Measurements from ENCODE around the gene KIF20B. TPM values are rescaled to one million over a fixed set of nuclear protein-coding genes. Genes with fewer than 3 reads are reported as not detected.

KIF20B gene
- total RNA-seq, 1 donor, result 4.7 TPM

GRCh38 chr10:89662596-89662995 is 38.8 kb upstream of the KIF20B start:
- Histone ChIP-seq H3K27ac (ENCODE audit: low read depth, low read length) (no peak overlapping the region), H4K20me1 (ENCODE audit: insufficient read depth, low read length) (no peaks in the 10 kb centered on the region), H3K36me3 (ENCODE audit: insufficient read depth, low read length) (no peaks in the 10 kb centered on the region), H3K9me3 (ENCODE audit: low read depth, low read length) (no peaks in the 10 kb centered on the region), H3K4me3 (ENCODE audit: insufficient read depth, low read length) (no peak overlapping the region), H3K27me3 (ENCODE audit: insufficient read depth, low read length) (no peaks in the 10 kb centered on the region), H3K79me2 (ENCODE audit: insufficient read depth, low read length) (no peaks in the 10 kb centered on the region), H2AFZ (ENCODE audit: low read length) (no peak overlapping the region), H3K4me2 (ENCODE audit: insufficient read depth, low read length) (no peak overlapping the region), H3K4me1 (ENCODE audit: insufficient read depth, low read length) (peaks cover 23% of the 10 kb centered on the region)
- no peak for TF ChIP-seq CTCF (IDR thresholded peaks at IDR 0.05; ENCODE audit: extremely low read depth, low read depth, low read length)
- no peak for DNase-seq (ENCODE audit: insufficient read length, low spot score, missing footprints)

- Histone ChIP-seq H3K4me3 (ENCODE audit: insufficient read depth, low read length) (no peak overlapping the region), H3K9me3 (ENCODE audit: low read depth, low read length) (no peaks in the 10 kb centered on the region), H3K4me2 (ENCODE audit: insufficient read depth, low read length) (no peak overlapping the region), H3K79me2 (ENCODE audit: insufficient read depth, low read length) (no peaks in the 10 kb centered on the region), H3K27me3 (ENCODE audit: insufficient read depth, low read length) (no peaks in the 10 kb centered on the region), H3K27ac (ENCODE audit: low read depth, low read length) (no peak overlapping the region), H4K20me1 (ENCODE audit: insufficient read depth, low read length) (no peaks in the 10 kb centered on the region), H3K36me3 (ENCODE audit: insufficient read depth, low read length) (no peaks in the 10 kb centered on the region), H2AFZ (ENCODE audit: low read length) (no peak overlapping the region), H3K4me1 (ENCODE audit: insufficient read depth, low read length) (peaks cover 18% of the 10 kb centered on the region)
- no peak for TF ChIP-seq CTCF (IDR thresholded peaks at IDR 0.05; ENCODE audit: extremely low read depth, low read depth, low read length)
- DNase-seq (ENCODE audit: insufficient read length, low spot score, missing footprints), result no peak
Measured at GRCh38 chr10:89663144-89663543, 38.2 kb upstream of the KIF20B start.

GRCh38 chr10:89664203-89664602 is 37.2 kb upstream of the KIF20B start:
- H3K4me3 ChIP-seq (ENCODE audit: insufficient read depth, low read length), result no peak overlapping the region
- H3K36me3 ChIP-seq (ENCODE audit: insufficient read depth, low read length), result no peaks in the 10 kb centered on the region
- H3K79me2 ChIP-seq (ENCODE audit: insufficient read depth, low read length), result no peaks in the 10 kb centered on the region
- no peaks in the 10 kb centered on the region for H3K27me3 ChIP-seq (ENCODE audit: insufficient read depth, low read length)
- no peak for DNase-seq (ENCODE audit: insufficient read length, low spot score, missing footprints)
- H4K20me1 ChIP-seq (ENCODE audit: insufficient read depth, low read length), result no peaks in the 10 kb centered on the region
- H2AFZ ChIP-seq (ENCODE audit: low read length), result no peak overlapping the region
- H3K4me1 ChIP-seq (ENCODE audit: insufficient read depth, low read length), result peaks cover 8% of the 10 kb centered on the region
- no peak overlapping the region for H3K4me2 ChIP-seq (ENCODE audit: insufficient read depth, low read length)
- no peak overlapping the region for H3K27ac ChIP-seq (ENCODE audit: low read depth, low read length)
- H3K9me3 ChIP-seq (ENCODE audit: low read depth, low read length), result no peaks in the 10 kb centered on the region
- TF ChIP-seq CTCF (IDR thresholded peaks at IDR 0.05; ENCODE audit: extremely low read depth, low read depth, low read length), result no peak

- H3K79me2 ChIP-seq (ENCODE audit: insufficient read depth, low read length), result no peaks in the 10 kb centered on the region
- no peak overlapping the region for H2AFZ ChIP-seq (ENCODE audit: low read length)
- H3K36me3 ChIP-seq (ENCODE audit: insufficient read depth, low read length), result no peaks in the 10 kb centered on the region
- no peak for DNase-seq (ENCODE audit: insufficient read length, low spot score, missing footprints)
- H3K27ac ChIP-seq (ENCODE audit: low read depth, low read length), result no peak overlapping the region
- H3K4me2 ChIP-seq (ENCODE audit: insufficient read depth, low read length), result no peak overlapping the region
- H3K4me1 ChIP-seq (ENCODE audit: insufficient read depth, low read length), result no peaks in the 10 kb centered on the region
- TF ChIP-seq CTCF (IDR thresholded peaks at IDR 0.05; ENCODE audit: extremely low read depth, low read depth, low read length), result no peak
- no peaks in the 10 kb centered on the region for H3K27me3 ChIP-seq (ENCODE audit: insufficient read depth, low read length)
- H3K9me3 ChIP-seq (ENCODE audit: low read depth, low read length), result no peaks in the 10 kb centered on the region
- no peak overlapping the region for H3K4me3 ChIP-seq (ENCODE audit: insufficient read depth, low read length)
- H4K20me1 ChIP-seq (ENCODE audit: insufficient read depth, low read length), result no peaks in the 10 kb centered on the region
Measured at GRCh38 chr10:89665302-89665701, 36.1 kb upstream of the KIF20B start.
